GM12872 (cell line): ENCODE data around the gene SMARCC2.

Source experiments
- CTCF ChIP-seq: IDR thresholded peaks from 3 replicates; pipeline ENCODE4 v1.5.1; 2011; ENCODE audit warnings: low read depth, mild to moderate bottlenecking, low read length, moderate library complexity; ENCODE audit not compliant: insufficient read depth

The SMARCC2 gene

GRCh38 chr12:56193025-56193578 is 3.8 kb upstream of the SMARCC2 start:
- peak; percentile 77 for TF ChIP-seq CTCF

GRCh38 chr12:56192582-56192981 is 3.3 kb upstream of the SMARCC2 start:
- TF ChIP-seq CTCF, result no peak

GRCh38 chr12:56190695-56191155 is 1.4 kb upstream of the SMARCC2 start:
- TF ChIP-seq CTCF, result no peak

- TF ChIP-seq CTCF, result no peak
These were observed 823 bp upstream of the SMARCC2 start for GRCh38 chr12:56189918-56190694.

GRCh38 chr12:56188778-56189098 is 545 bp downstream of the SMARCC2 start:
- no peak for TF ChIP-seq CTCF

DNA sequence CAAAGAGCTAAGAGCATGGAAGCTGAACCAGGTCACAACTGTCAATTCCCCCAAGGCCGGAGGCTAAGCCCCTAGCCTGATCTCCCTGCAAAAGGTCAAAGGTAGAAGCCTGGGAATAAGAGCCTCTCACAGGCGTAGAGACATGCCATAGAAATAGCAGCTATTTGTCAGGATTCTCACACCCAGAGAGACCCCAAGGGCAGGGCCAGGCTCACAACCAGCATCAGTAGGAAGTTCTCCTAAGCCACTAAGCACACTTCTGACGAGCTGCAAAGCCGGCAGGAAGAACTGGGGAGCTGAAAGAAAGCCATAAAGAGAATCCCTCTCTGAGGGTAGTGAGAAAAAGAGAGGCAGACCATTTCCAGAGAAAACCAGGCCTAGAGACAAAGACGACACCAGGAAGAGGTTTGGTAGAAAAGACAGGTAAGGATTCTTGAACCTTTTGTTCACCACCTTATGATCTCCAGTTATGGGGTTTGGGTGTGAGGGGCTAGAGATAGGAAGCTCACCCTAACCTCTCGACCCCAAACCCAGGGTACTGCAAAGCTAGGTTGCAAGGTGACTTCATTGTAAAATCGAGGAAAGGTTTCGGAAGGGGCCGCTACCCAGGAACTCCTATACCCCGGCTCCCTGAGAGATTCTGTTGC is 1.0 kb downstream of the SMARCC2 start:
- no peak for TF ChIP-seq CTCF

DNA sequence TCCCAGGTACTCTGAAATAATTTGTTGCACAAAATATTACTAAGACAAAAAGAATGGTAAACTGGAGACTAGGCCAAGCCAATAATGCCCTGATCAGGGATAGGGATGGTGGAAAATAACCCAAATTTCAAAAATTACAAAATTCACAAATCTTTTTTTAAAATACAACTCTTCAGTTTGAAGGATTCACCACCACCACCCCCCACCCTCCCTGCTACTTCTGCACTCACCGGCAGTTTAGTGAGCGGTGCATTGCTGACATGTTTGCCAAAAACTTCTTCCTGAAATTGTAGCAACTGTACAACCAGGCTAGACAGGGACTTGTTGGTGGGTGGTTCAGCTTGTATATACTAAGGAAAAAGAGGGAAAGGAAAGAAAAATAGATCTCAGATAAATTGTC is 2.3 kb downstream of the SMARCC2 start:
- TF ChIP-seq CTCF, result no peak
